Measurements from ENCODE around the gene FTL. TPM values are rescaled to one million over a fixed set of nuclear protein-coding genes. Genes with fewer than 3 reads are reported as not detected.
A peak's percentile ranks its signal among the peaks of the same experiment; 100 is the strongest.

The FTL gene
- total RNA-seq (2021) = 1,330 and 1,983 TPM in 2 replicates
- percentile 99 among the genes with signal in this experiment for Bru-seq, nascent RNA
- percentile 99 among the genes with signal in this experiment for BruChase-seq, experiment 1, labeled RNA remaining after a 2-hour chase
- percentile 100 among the genes with signal in this experiment for BruChase-seq, experiment 2, labeled RNA remaining after a 6-hour chase
- long read RNA-seq, transcript FTL-201 (4 exons, 878 nt) = major isoform, 1,377 of 1,415 reads
- long read RNA-seq, partial matches to known transcripts = 15 of 1,415 reads
- long read RNA-seq, other reads (novel, unspliced or antisense) = 23 of 1,415 reads

GRCh38 chr19:48965040-48965805, at the start of gene FTL:
Gene FTL (plus strand): TSS chr19:48965309. CDS start chr19:48965508, 199 bp downstream.
- H3K4me3 ChIP-seq (ENCODE audit: low read depth, low read length, poor library complexity, severe bottlenecking) = peak within 1 kb of the TSS; percentile 77
- intact Hi-C loops (cut with micrococcal nuclease; ENCODE audit: unreplicated experiment) = loop anchor here (10.0 kb wide), 2 partner anchors 90 to 320 kb away; partner anchors contain the start of genes CA11 and PPP1R15A
- TF ChIP-seq EZH2 (IDR thresholded peaks at IDR 0.05; ENCODE audit: borderline replicate concordance, low read depth, low read length, poor library complexity, severe bottlenecking) (no peak), CTCF (conservative IDR thresholded peaks at IDR 0.05; ENCODE audit: low read depth, low read length) (no peak)
- CTCF ChIA-PET = no interaction called here
- peak; percentile 97 for DNase-seq (ENCODE audit: low spot score)
- POLR2A ChIA-PET (ENCODE audit: low non-redundant PET) = interaction anchor here (0.6 kb wide), 2 partner anchors 15 to 155 kb away, joined by 3 to 4 read pairs; no protein-coding TSS in a partner anchor
- H3K36me3 ChIP-seq (ENCODE audit: insufficient read depth, low read length, poor library complexity, severe bottlenecking) = peaks cover 21% of the 10 kb centered on the region
- no TSS peak for BruUV-seq (replicated peaks)
- H3K27me3 ChIP-seq (replicated peaks; ENCODE audit: insufficient read depth, low read depth, low read length, poor library complexity) = no peaks in the 10 kb centered on the region
- H3K27ac ChIP-seq (ENCODE audit: low read depth, low read length, poor library complexity, severe bottlenecking) = peak within 1 kb of the TSS; percentile 95
- no peaks in the 10 kb centered on the region for H3K9me3 ChIP-seq (ENCODE audit: low read depth, low read length, poor library complexity, severe bottlenecking)
- peaks cover 42% of the 10 kb centered on the region for H3K4me1 ChIP-seq (ENCODE audit: insufficient read depth, low read length, poor library complexity, severe bottlenecking)

- no peak for DNase-seq (ENCODE audit: low spot score)
- Histone ChIP-seq H3K9me3 (ENCODE audit: low read depth, low read length, poor library complexity, severe bottlenecking) (no peaks in the 10 kb centered on the region), H3K4me3 (ENCODE audit: low read depth, low read length, poor library complexity, severe bottlenecking) (no peak overlapping the region), H3K36me3 (ENCODE audit: insufficient read depth, low read length, poor library complexity, severe bottlenecking) (peaks cover 22% of the 10 kb centered on the region), H3K27ac (ENCODE audit: low read depth, low read length, poor library complexity, severe bottlenecking) (no peak overlapping the region), H3K4me1 (ENCODE audit: insufficient read depth, low read length, poor library complexity, severe bottlenecking) (no peaks in the 10 kb centered on the region), H3K27me3 (replicated peaks; ENCODE audit: insufficient read depth, low read depth, low read length, poor library complexity) (no peaks in the 10 kb centered on the region)
- CTCF ChIA-PET = no interaction called here
- intact Hi-C loops (cut with micrococcal nuclease; ENCODE audit: unreplicated experiment) = no loop called here
- BruUV-seq (replicated peaks) = no TSS peak
- POLR2A ChIA-PET (ENCODE audit: low non-redundant PET) = no interaction called here
- no peak for TF ChIP-seq CTCF (conservative IDR thresholded peaks at IDR 0.05; ENCODE audit: low read depth, low read length)
- no peak for TF ChIP-seq EZH2 (IDR thresholded peaks at IDR 0.05; ENCODE audit: borderline replicate concordance, low read depth, low read length, poor library complexity, severe bottlenecking)
These were observed 49.4 kb upstream of the FTL start for GRCh38 chr19:48915757-48916156.

GRCh38 chr19:48918071-48918470, 47.0 kb upstream of the FTL start:
- H3K4me3 ChIP-seq (ENCODE audit: low read depth, low read length, poor library complexity, severe bottlenecking) = no peak overlapping the region
- no peak overlapping the region for H3K27ac ChIP-seq (ENCODE audit: low read depth, low read length, poor library complexity, severe bottlenecking)
- no peak for DNase-seq (ENCODE audit: low spot score)
- H3K4me1 ChIP-seq (ENCODE audit: insufficient read depth, low read length, poor library complexity, severe bottlenecking) = no peaks in the 10 kb centered on the region
- intact Hi-C loops (cut with micrococcal nuclease; ENCODE audit: unreplicated experiment) = no loop called here
- ChIA-PET POLR2A (ENCODE audit: low non-redundant PET) (no interaction called here), CTCF (interaction anchor here (0.7 kb wide), 1 partner anchor 75 kb away, joined by 4 read pairs; no protein-coding TSS in a partner anchor)
- H3K9me3 ChIP-seq (ENCODE audit: low read depth, low read length, poor library complexity, severe bottlenecking) = no peaks in the 10 kb centered on the region
- no peaks in the 10 kb centered on the region for H3K27me3 ChIP-seq (replicated peaks; ENCODE audit: insufficient read depth, low read depth, low read length, poor library complexity)
- no TSS peak for BruUV-seq (replicated peaks)
- TF ChIP-seq CTCF (conservative IDR thresholded peaks at IDR 0.05; ENCODE audit: low read depth, low read length) (no peak), EZH2 (IDR thresholded peaks at IDR 0.05; ENCODE audit: borderline replicate concordance, low read depth, low read length, poor library complexity, severe bottlenecking) (no peak)
- peaks cover 17% of the 10 kb centered on the region for H3K36me3 ChIP-seq (ENCODE audit: insufficient read depth, low read length, poor library complexity, severe bottlenecking)
